Fibroblast of pulmonary artery (primary cell): ENCODE results near the gene RNF220.

Source experiments
- DNase-seq: peaks from one replicate; pipeline ENCODE4 v3.0.0-alpha.2; 2010; ENCODE audit warnings: low read depth
- H3K4me3 ChIP-seq: replicated peaks from 2 replicates; pipeline ENCODE4 v1.5.1; 2011; ENCODE audit warnings: low read depth, mild to moderate bottlenecking, control low read depth, low read length, moderate library complexity
- CTCF ChIP-seq: IDR thresholded peaks from 2 replicates; pipeline ENCODE4 v1.5.1; 2011; ENCODE audit warnings: mild to moderate bottlenecking, control low read depth, low read length, inconsistent platforms; ENCODE audit errors: missing control alignments

RNF220 gene

GRCh38 chr1:44596511-44596910 is 191.5 kb downstream of the RNF220 start:
- DNase-seq = no peak
- TF ChIP-seq CTCF = no peak
- no peak overlapping the region for H3K4me3 ChIP-seq

- no peak overlapping the region for H3K4me3 ChIP-seq
- TF ChIP-seq CTCF = no peak
- no peak for DNase-seq
These were observed 193.1 kb downstream of the RNF220 start for GRCh38 chr1:44598167-44598566.

GRCh38 chr1:44602634-44603628 is 197.9 kb downstream of the RNF220 start:
- no peak for TF ChIP-seq CTCF
- no peak overlapping the region for H3K4me3 ChIP-seq
- DNase-seq = no peak

GRCh38 chr1:44603718-44604117 is 198.7 kb downstream of the RNF220 start:
- DNase-seq = no peak
- H3K4me3 ChIP-seq = no peak overlapping the region
- no peak for TF ChIP-seq CTCF

GRCh38 chr1:44604157-44604955 is 199.3 kb downstream of the RNF220 start:
- no peak overlapping the region for H3K4me3 ChIP-seq
- TF ChIP-seq CTCF = no peak
- DNase-seq = no peak

- no peak for DNase-seq
- H3K4me3 ChIP-seq = no peak overlapping the region
- TF ChIP-seq CTCF = no peak
These were observed 201.0 kb downstream of the RNF220 start for GRCh38 chr1:44605914-44606615.
